Mesenchymal stem cell (in vitro differentiated cells and primary cell): Measurements from ENCODE around the gene CERK.

ENCODE experiments used
- DNase-seq: peaks from one replicate; pipeline ENCODE4 v3.0.0-alpha.2; 2013
- H2AFZ ChIP-seq: one replicate; pipeline ENCODE4 v1.6.1; 2013; ENCODE audit warnings: low read depth, mild to moderate bottlenecking, control low read depth, inconsistent platforms, low read length, moderate library complexity
- H2AK5ac ChIP-seq: 2 replicates; pipeline ENCODE4 v1.6.1; 2013; ENCODE audit warnings: low read length, moderate library complexity, mild to moderate bottlenecking, inconsistent platforms; ENCODE audit not compliant: severe bottlenecking
- H2BK120ac ChIP-seq: one replicate; pipeline ENCODE4 v1.6.1; 2013; ENCODE audit warnings: low read depth, mild to moderate bottlenecking, inconsistent platforms, low read length, moderate library complexity
- H2BK12ac ChIP-seq, 2 experiments: one replicate each; pipeline ENCODE4 v1.6.1; 2013; ENCODE audit warnings: inconsistent platforms in 2 of 2, low read length in 2 of 2, mild to moderate bottlenecking in 2 of 2, moderate library complexity in 2 of 2, control low read depth in 1 of 2
- H2BK15ac ChIP-seq: one replicate; pipeline ENCODE4 v1.6.1; 2013; ENCODE audit warnings: mild to moderate bottlenecking, low read depth, inconsistent platforms; ENCODE audit not compliant: poor library complexity, severe bottlenecking
- H2BK5ac ChIP-seq: 2 replicates; pipeline ENCODE4 v1.6.1; 2013; ENCODE audit warnings: low read depth, mild to moderate bottlenecking, low read length, control low read depth, inconsistent platforms; ENCODE audit not compliant: poor library complexity, severe bottlenecking
- H3K14ac ChIP-seq, 2 experiments: one replicate each; pipeline ENCODE4 v1.6.1; 2013; ENCODE audit warnings: inconsistent platforms in 2 of 2, low read length in 2 of 2, control low read depth in 1 of 2, mild to moderate bottlenecking in 1 of 2, moderate library complexity in 1 of 2
- H3K18ac ChIP-seq, 2 experiments: one replicate each; pipeline ENCODE4 v1.6.1; 2013; ENCODE audit warnings: inconsistent platforms in 2 of 2, low read length in 2 of 2, control low read depth in 1 of 2, low read depth in 1 of 2, mild to moderate bottlenecking in 1 of 2
- H3K23ac ChIP-seq, 2 experiments: one replicate each; pipeline ENCODE4 v1.6.1; 2013; ENCODE audit warnings: inconsistent platforms in 2 of 2, low read length in 2 of 2, mild to moderate bottlenecking in 2 of 2, moderate library complexity in 2 of 2, control low read depth in 1 of 2
- H3K27ac ChIP-seq: 2 replicates; pipeline ENCODE4 v1.5.1; 2013; ENCODE audit warnings: mild to moderate bottlenecking, moderate library complexity, low read length, control low read depth, inconsistent platforms; ENCODE audit not compliant: poor library complexity, severe bottlenecking
- H3K27me3 ChIP-seq, 2 experiments: 2 replicates each; pipeline versions ENCODE4 v1.6.1 to v1.7.0; 2013; ENCODE audit warnings: low read length in 2 of 2, mild to moderate bottlenecking in 2 of 2, moderate library complexity in 2 of 2, control low read depth in 1 of 2, inconsistent platforms in 1 of 2; ENCODE audit not compliant: control insufficient read depth in 1 of 2, insufficient read depth in 1 of 2
- H3K36me3 ChIP-seq, 2 experiments: 2 replicates each; pipeline versions ENCODE4 v1.6.1 to v1.7.0; 2013; ENCODE audit warnings: low read length in 2 of 2, control low read depth in 1 of 2, inconsistent platforms in 1 of 2, low read depth in 1 of 2, mild to moderate bottlenecking in 1 of 2; ENCODE audit not compliant: insufficient read depth in 2 of 2, control insufficient read depth in 1 of 2
- H3K4ac ChIP-seq, 2 experiments: one replicate each; pipeline ENCODE4 v1.6.1; 2013; ENCODE audit warnings: inconsistent platforms in 2 of 2, low read length in 2 of 2, mild to moderate bottlenecking in 2 of 2, moderate library complexity in 2 of 2, control low read depth in 1 of 2, low read depth in 1 of 2
- H3K4me1 ChIP-seq: 2 replicates; pipeline ENCODE4 v1.6.1; 2013; ENCODE audit warnings: low read depth, low read length, control low read depth; ENCODE audit not compliant: control insufficient read depth, insufficient read depth
- H3K4me2 ChIP-seq: 2 replicates; pipeline ENCODE4 v1.6.1; 2013; ENCODE audit warnings: low read length, mild to moderate bottlenecking, inconsistent platforms; ENCODE audit not compliant: poor library complexity, severe bottlenecking
- H3K4me3 ChIP-seq, 2 experiments: 2 replicates each; pipeline versions ENCODE4 v1.5.1 to v1.7.0; 2013; ENCODE audit warnings: low read length in 2 of 2, mild to moderate bottlenecking in 2 of 2, control low read depth in 1 of 2, low read depth in 1 of 2; ENCODE audit not compliant: insufficient read depth in 1 of 2
- H3K79me1 ChIP-seq: replicated peaks from 2 replicates; pipeline ENCODE4 v1.6.1; 2013; ENCODE audit warnings: mild to moderate bottlenecking, control low read depth, low read length, inconsistent platforms; ENCODE audit not compliant: poor library complexity, severe bottlenecking
- H3K9ac ChIP-seq: 2 replicates; pipeline ENCODE4 v1.7.0; 2013; ENCODE audit warnings: mild to moderate bottlenecking, low read length, moderate library complexity
- H3K9me3 ChIP-seq: 2 replicates; pipeline ENCODE4 v1.7.0; 2013; ENCODE audit warnings: mild to moderate bottlenecking, low read length; ENCODE audit not compliant: control insufficient read depth
- H4K8ac ChIP-seq: one replicate; pipeline ENCODE4 v1.6.1; 2013; ENCODE audit warnings: inconsistent platforms, mild to moderate bottlenecking, low read length, moderate library complexity
- H4K91ac ChIP-seq: one replicate; pipeline ENCODE4 v1.6.1; 2013; ENCODE audit warnings: mild to moderate bottlenecking, low read length, inconsistent platforms
- WGBS: methylation state at CpG from one replicate; pipeline ENCODE4 v1.1.7; 2013; ENCODE audit warnings: mixed read lengths; 5-methylcytosine and 5-hydroxymethylcytosine counted together

Gene CERK

GRCh38 chr22:46696614-46697013, 41.4 kb downstream of the CERK start:
- H3K27me3 ChIP-seq, result no peaks in the 10 kb centered on the region
- no peak overlapping the region for H2BK15ac ChIP-seq
- no peak overlapping the region for H3K18ac ChIP-seq
- no peak for DNase-seq
- H3K27ac ChIP-seq, result no peak overlapping the region
- H2BK120ac ChIP-seq, result no peak overlapping the region
- peaks cover 88 to 89% of the 10 kb centered on the region in 2 experiments for H3K36me3 ChIP-seq
- H3K4ac ChIP-seq, result no peak overlapping the region
- no peak overlapping the region for H4K8ac ChIP-seq
- H2BK12ac ChIP-seq, result no peak overlapping the region
- 96% methylated on average over 10 of the region's 10 CpGs for WGBS
- H3K4me3 ChIP-seq, result no peak overlapping the region
- no peak overlapping the region for H3K23ac ChIP-seq
- peaks cover 4% of the 10 kb centered on the region for H3K4me1 ChIP-seq
- H3K14ac ChIP-seq, result no peak overlapping the region
- H3K79me1 ChIP-seq, result peaks cover 11% of the 10 kb centered on the region
- H4K91ac ChIP-seq, result no peak overlapping the region
- no peak overlapping the region for H3K9ac ChIP-seq
- no peaks in the 10 kb centered on the region for H3K9me3 ChIP-seq
- H3K4me2 ChIP-seq, result no peak overlapping the region
- no peak overlapping the region for H2AK5ac ChIP-seq
- no peak overlapping the region for H2AFZ ChIP-seq
- no peak overlapping the region for H2BK5ac ChIP-seq

GRCh38 chr22:46696229-46696518, 41.9 kb downstream of the CERK start:
- Histone ChIP-seq H3K18ac (no peak overlapping the region), H3K36me3 (peaks cover 87 to 89% of the 10 kb centered on the region in 2 experiments), H3K4ac (no peak overlapping the region), H3K27me3 (no peaks in the 10 kb centered on the region), H4K8ac (no peak overlapping the region), H3K9ac (no peak overlapping the region), H3K27ac (no peak overlapping the region), H2BK15ac (no peak overlapping the region), H3K23ac (no peak overlapping the region), H3K14ac (no peak overlapping the region), H3K4me2 (no peak overlapping the region), H2AFZ (no peak overlapping the region), H2BK5ac (no peak overlapping the region), H3K4me3 (no peak overlapping the region), H3K9me3 (no peaks in the 10 kb centered on the region), H3K4me1 (peaks cover 2% of the 10 kb centered on the region), H2BK12ac (no peak overlapping the region), H2BK120ac (no peak overlapping the region), H4K91ac (no peak overlapping the region), H3K79me1 (peaks cover 11% of the 10 kb centered on the region), H2AK5ac (no peak overlapping the region)
- 92% methylated on average over 11 of the region's 11 CpGs for WGBS
- DNase-seq, result no peak

GRCh38 chr22:46695346-46696228, 42.5 kb downstream of the CERK start:
- H3K79me1 ChIP-seq, result peaks cover 9% of the 10 kb centered on the region
- no peak overlapping the region for H2BK5ac ChIP-seq
- H3K4me1 ChIP-seq, result no peaks in the 10 kb centered on the region
- H2AFZ ChIP-seq, result no peak overlapping the region
- H3K4me3 ChIP-seq, result no peak overlapping the region
- H4K8ac ChIP-seq, result no peak overlapping the region
- H2AK5ac ChIP-seq, result no peak overlapping the region
- peaks cover 83 to 87% of the 10 kb centered on the region in 2 experiments for H3K36me3 ChIP-seq
- H3K27me3 ChIP-seq, result no peaks in the 10 kb centered on the region
- no peak for DNase-seq
- H3K23ac ChIP-seq, result no peak overlapping the region
- H2BK12ac ChIP-seq, result no peak overlapping the region
- H3K27ac ChIP-seq, result no peak overlapping the region
- H3K9me3 ChIP-seq, result no peaks in the 10 kb centered on the region
- no peak overlapping the region for H3K4me2 ChIP-seq
- no peak overlapping the region for H2BK120ac ChIP-seq
- H4K91ac ChIP-seq, result no peak overlapping the region
- no peak overlapping the region for H3K14ac ChIP-seq
- no peak overlapping the region for H2BK15ac ChIP-seq
- WGBS, result 97% methylated on average over 25 of the region's 25 CpGs
- no peak overlapping the region for H3K4ac ChIP-seq
- no peak overlapping the region for H3K18ac ChIP-seq
- no peak overlapping the region for H3K9ac ChIP-seq

- Histone ChIP-seq H2AK5ac (no peak overlapping the region), H3K9me3 (no peaks in the 10 kb centered on the region), H3K9ac (no peak overlapping the region), H2BK120ac (no peak overlapping the region), H3K4me2 (no peak overlapping the region), H3K27ac (no peak overlapping the region), H4K91ac (no peak overlapping the region), H3K27me3 (no peaks in the 10 kb centered on the region), H3K4me3 (no peak overlapping the region), H2BK5ac (no peak overlapping the region), H3K4ac (no peak overlapping the region), H3K18ac (no peak overlapping the region), H3K4me1 (no peaks in the 10 kb centered on the region), H3K23ac (no peak overlapping the region), H3K36me3 (peaks cover 80 to 90% of the 10 kb centered on the region in 2 experiments), H2BK12ac (no peak overlapping the region), H4K8ac (no peak overlapping the region), H3K79me1 (peaks cover 12% of the 10 kb centered on the region), H2BK15ac (no peak overlapping the region), H2AFZ (no peak overlapping the region), H3K14ac (no peak overlapping the region)
- 94% methylated on average over 15 of the region's 15 CpGs for WGBS
- DNase-seq, result no peak
These were observed 43.5 kb downstream of the CERK start for GRCh38 chr22:46694416-46695170.
